GM18873 (cell line): Measurements from ENCODE around the gene RNF183.
A peak's percentile ranks its signal among the peaks of the same experiment; 100 is the strongest.
"Not testable (repeated sequence)": the region's sequence is repeated elsewhere in the genome, so short reads cannot be mapped to it uniquely, and the experiment has no call there.

ENCODE experiments used
- ATAC-seq: cut with Tn5 transposase; IDR thresholded peaks from one replicate; pipeline ENCODE4 v1.9.1; 2021; ENCODE audit warnings: mild to moderate bottlenecking, moderate library complexity, moderate number of reproducible peaks; ENCODE audit not compliant: unreplicated experiment, low FRiP score

The RNF183 gene

GRCh38 chr9:113275157-113276131, 27.7 kb downstream of the RNF183 start, which contains the start of the genes CDC26 and PRPF4:
Gene CDC26, minus strand, starts transcription at chr9:113275572. Its CDS starts 3,065 bp downstream, at chr9:113272507.
Gene PRPF4, plus strand, starts transcription at chr9:113275658. Its CDS starts 86 bp downstream, at chr9:113275744.
- ATAC-seq, result peak; percentile 97

GRCh38 chr9:113274474-113275156, 28.6 kb downstream of the RNF183 start:
- ATAC-seq, result no peak

- ATAC-seq, result no peak
Observed at GRCh38 chr9:113269871-113270270, 33.3 kb downstream of the RNF183 start.

- no peak for ATAC-seq
Observed at GRCh38 chr9:113269355-113269754, 33.8 kb downstream of the RNF183 start.

GRCh38 chr9:113267911-113268566, 35.1 kb downstream of the RNF183 start:
- ATAC-seq, result no peak

GRCh38 chr9:113266174-113266573, 37.0 kb downstream of the RNF183 start:
- ATAC-seq, result no peak

- ATAC-seq, result no peak
Observed at GRCh38 chr9:113261917-113262671, 41.1 kb downstream of the RNF183 start.

- ATAC-seq, result no peak
Observed at GRCh38 chr9:113258282-113258681, 44.9 kb downstream of the RNF183 start.

GRCh38 chr9:113257863-113258262, 45.3 kb downstream of the RNF183 start:
- ATAC-seq, result no peak

GRCh38 chr9:113255438-113255837, 47.7 kb downstream of the RNF183 start:
- ATAC-seq, result no peak

GRCh38 chr9:113254991-113255390, 48.2 kb downstream of the RNF183 start:
- ATAC-seq, result no peak

GRCh38 chr9:113250807-113251206, 52.4 kb downstream of the RNF183 start:
- ATAC-seq, result no peak

- ATAC-seq, result not testable (repeated sequence)
Observed at GRCh38 chr9:113249661-113250060, 53.5 kb downstream of the RNF183 start.

GRCh38 chr9:113247640-113248039, 55.5 kb downstream of the RNF183 start:
- ATAC-seq, result no peak
